ENCODE results near the gene TSR3.

DNA sequence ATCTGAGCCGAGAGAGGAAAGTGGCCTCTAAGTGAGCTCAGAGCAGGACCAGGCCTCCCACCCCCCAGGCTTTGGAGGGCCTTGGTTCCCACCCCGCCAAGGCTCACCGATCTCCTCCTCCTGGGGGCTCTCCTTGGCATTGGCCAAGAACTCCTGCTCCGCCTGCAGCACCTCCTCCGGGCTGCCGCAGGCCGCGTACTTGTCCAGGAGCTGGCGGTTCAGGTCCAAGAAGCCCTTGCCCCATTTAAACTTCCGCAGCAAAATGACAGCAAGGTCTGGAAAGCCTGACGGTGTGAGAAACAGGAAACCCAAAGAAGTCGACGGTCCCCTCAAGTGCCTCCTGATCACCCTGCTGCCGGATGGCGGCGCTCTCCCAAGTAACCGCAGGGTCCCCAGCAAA is 1.7 kb downstream of the TSR3 start:
- TF ChIP-seq, protein P1, sequence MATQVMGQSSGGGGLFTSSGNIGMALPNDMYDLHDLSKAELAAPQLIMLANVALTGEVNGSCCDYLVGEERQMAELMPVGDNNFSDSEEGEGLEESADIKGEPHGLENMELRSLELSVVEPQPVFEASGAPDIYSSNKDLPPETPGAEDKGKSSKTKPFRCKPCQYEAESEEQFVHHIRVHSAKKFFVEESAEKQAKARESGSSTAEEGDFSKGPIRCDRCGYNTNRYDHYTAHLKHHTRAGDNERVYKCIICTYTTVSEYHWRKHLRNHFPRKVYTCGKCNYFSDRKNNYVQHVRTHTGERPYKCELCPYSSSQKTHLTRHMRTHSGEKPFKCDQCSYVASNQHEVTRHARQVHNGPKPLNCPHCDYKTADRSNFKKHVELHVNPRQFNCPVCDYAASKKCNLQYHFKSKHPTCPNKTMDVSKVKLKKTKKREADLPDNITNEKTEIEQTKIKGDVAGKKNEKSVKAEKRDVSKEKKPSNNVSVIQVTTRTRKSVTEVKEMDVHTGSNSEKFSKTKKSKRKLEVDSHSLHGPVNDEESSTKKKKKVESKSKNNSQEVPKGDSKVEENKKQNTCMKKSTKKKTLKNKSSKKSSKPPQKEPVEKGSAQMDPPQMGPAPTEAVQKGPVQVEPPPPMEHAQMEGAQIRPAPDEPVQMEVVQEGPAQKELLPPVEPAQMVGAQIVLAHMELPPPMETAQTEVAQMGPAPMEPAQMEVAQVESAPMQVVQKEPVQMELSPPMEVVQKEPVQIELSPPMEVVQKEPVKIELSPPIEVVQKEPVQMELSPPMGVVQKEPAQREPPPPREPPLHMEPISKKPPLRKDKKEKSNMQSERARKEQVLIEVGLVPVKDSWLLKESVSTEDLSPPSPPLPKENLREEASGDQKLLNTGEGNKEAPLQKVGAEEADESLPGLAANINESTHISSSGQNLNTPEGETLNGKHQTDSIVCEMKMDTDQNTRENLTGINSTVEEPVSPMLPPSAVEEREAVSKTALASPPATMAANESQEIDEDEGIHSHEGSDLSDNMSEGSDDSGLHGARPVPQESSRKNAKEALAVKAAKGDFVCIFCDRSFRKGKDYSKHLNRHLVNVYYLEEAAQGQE (IDR thresholded peaks at IDR 0.05; ENCODE audit: insufficient read depth in 1 of 2, low read depth in 2 of 2, low read length in 2 of 2): no peak
- TF ChIP-seq TAF1 (IDR thresholded peaks at IDR 0.05; ENCODE audit: borderline replicate concordance, insufficient read depth, low read length): no peak
- no peak for TF ChIP-seq SIN3A (IDR thresholded peaks at IDR 0.05; ENCODE audit: borderline replicate concordance, insufficient read depth, low read length)
- TF ChIP-seq POLR2AphosphoS5 (IDR thresholded peaks at IDR 0.05; ENCODE audit: low read depth, low read length): no peak
- TF ChIP-seq FOXP2 (optimal IDR thresholded peaks at IDR 0.05; ENCODE audit: borderline replicate concordance, extremely low read depth, extremely low read length, insufficient read depth): no peak
